ELR (cell line): ENCODE measurements around the gene RHBDD3.

Experiments
- DNase-seq: peaks from one replicate; pipeline ENCODE4 v3.0.0-alpha.2; 2015; ENCODE audit warnings: low read depth

Gene RHBDD3

GRCh38 chr22:29269230-29269604, 1.4 kb upstream of the RHBDD3 start:
- no peak for DNase-seq

- DNase-seq: peak; percentile 78
Measured at GRCh38 chr22:29268511-29269229, 889 bp upstream of the RHBDD3 start.

GRCh38 chr22:29267462-29267857, 321 bp downstream of the RHBDD3 start:
- DNase-seq: no peak

GRCh38 chr22:29266564-29267461, 968 bp downstream of the RHBDD3 start:
- DNase-seq: peak; percentile 35

- DNase-seq: no peak
Measured at GRCh38 chr22:29265929-29266328, 1.9 kb downstream of the RHBDD3 start.

GRCh38 chr22:29265305-29265704, 2.5 kb downstream of the RHBDD3 start:
- no peak for DNase-seq

GRCh38 chr22:29263791-29264276, 3.9 kb downstream of the RHBDD3 start:
- DNase-seq: no peak

- DNase-seq: no peak
Measured at GRCh38 chr22:29260601-29261315, 7.0 kb downstream of the RHBDD3 start.

- no peak for DNase-seq
Measured at GRCh38 chr22:29260031-29260560, 7.7 kb downstream of the RHBDD3 start.

GRCh38 chr22:29259253-29259899, 8.4 kb downstream of the RHBDD3 start:
- peak; percentile 39 for DNase-seq

- DNase-seq: no peak
Measured at GRCh38 chr22:29258407-29259252, 9.2 kb downstream of the RHBDD3 start.

- DNase-seq: no peak
Measured at GRCh38 chr22:29257751-29258181, 10.0 kb downstream of the RHBDD3 start.

GRCh38 chr22:29256606-29257325, 11.0 kb downstream of the RHBDD3 start:
- DNase-seq: no peak

GRCh38 chr22:29255064-29255621, 12.6 kb downstream of the RHBDD3 start:
- DNase-seq: no peak

GRCh38 chr22:29254286-29254660, 13.5 kb downstream of the RHBDD3 start:
- DNase-seq: no peak

- DNase-seq: no peak
Measured at GRCh38 chr22:29253561-29254285, 14.1 kb downstream of the RHBDD3 start.

GRCh38 chr22:29251981-29252911, 15.5 kb downstream of the RHBDD3 start:
- DNase-seq: no peak

GRCh38 chr22:29251265-29251664, 16.5 kb downstream of the RHBDD3 start:
- no peak for DNase-seq
